ENCODE results near the gene NTHL1.

DNA sequence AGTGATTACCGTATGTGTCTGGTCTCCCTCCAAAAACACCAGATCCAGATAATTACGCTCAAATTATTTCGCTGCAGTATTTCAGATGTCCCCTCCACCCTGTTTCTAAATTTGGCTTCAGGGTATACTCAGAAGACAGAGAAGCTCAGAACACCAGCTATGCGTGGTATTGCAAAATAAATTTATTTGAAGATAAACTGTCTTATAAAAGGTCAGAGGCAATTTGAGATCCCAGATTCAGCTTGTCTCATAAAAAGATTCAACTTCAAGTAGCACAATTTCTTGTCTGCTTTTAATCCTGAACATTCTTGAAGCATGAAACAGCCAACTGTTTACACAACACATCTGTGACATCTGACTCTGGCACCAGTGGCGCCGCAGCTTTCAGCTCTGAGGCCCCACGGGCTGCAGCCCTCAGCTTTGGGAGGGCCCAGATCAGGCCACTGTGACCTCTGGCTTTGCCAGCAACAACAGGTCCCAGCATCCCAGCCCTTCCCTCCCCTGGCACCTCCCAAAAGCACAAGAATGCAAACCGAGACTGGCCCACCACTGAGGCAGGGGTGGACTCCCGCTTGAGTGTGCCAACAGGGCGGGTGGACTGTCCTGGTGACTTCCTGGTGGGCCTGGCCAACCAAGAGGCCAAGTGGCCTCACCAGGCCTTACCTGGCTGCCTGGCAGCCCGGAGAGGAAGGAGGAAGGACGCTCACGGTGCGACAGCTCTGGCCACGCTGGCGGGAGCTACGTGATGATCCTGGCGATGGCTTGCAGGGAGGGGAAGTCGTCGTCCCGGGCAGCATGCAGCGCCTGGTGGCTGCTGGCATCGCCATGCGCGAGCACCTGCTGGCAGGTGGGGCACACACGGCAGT lies 49.9 kb downstream of the NTHL1 start:
- TF ChIP-seq, protein P1, sequence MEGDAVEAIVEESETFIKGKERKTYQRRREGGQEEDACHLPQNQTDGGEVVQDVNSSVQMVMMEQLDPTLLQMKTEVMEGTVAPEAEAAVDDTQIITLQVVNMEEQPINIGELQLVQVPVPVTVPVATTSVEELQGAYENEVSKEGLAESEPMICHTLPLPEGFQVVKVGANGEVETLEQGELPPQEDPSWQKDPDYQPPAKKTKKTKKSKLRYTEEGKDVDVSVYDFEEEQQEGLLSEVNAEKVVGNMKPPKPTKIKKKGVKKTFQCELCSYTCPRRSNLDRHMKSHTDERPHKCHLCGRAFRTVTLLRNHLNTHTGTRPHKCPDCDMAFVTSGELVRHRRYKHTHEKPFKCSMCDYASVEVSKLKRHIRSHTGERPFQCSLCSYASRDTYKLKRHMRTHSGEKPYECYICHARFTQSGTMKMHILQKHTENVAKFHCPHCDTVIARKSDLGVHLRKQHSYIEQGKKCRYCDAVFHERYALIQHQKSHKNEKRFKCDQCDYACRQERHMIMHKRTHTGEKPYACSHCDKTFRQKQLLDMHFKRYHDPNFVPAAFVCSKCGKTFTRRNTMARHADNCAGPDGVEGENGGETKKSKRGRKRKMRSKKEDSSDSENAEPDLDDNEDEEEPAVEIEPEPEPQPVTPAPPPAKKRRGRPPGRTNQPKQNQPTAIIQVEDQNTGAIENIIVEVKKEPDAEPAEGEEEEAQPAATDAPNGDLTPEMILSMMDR (conservative IDR thresholded peaks at IDR 0.05; ENCODE audit: low read depth, low read length) = no peak
- no peak for TF ChIP-seq EZH2 (IDR thresholded peaks at IDR 0.05; ENCODE audit: borderline replicate concordance, low read depth, low read length, poor library complexity, severe bottlenecking)
